HG03064 (cell line): ENCODE results near the gene UNC79.

Experiments
- ATAC-seq: cut with Tn5 transposase; IDR thresholded peaks from one replicate; pipeline ENCODE4 v1.9.1; 2021; ENCODE audit warnings: low read depth; ENCODE audit not compliant: unreplicated experiment

Gene UNC79

GRCh38 chr14:93703941-93704340, 273.2 kb downstream of the UNC79 start:
- ATAC-seq = no peak

DNA sequence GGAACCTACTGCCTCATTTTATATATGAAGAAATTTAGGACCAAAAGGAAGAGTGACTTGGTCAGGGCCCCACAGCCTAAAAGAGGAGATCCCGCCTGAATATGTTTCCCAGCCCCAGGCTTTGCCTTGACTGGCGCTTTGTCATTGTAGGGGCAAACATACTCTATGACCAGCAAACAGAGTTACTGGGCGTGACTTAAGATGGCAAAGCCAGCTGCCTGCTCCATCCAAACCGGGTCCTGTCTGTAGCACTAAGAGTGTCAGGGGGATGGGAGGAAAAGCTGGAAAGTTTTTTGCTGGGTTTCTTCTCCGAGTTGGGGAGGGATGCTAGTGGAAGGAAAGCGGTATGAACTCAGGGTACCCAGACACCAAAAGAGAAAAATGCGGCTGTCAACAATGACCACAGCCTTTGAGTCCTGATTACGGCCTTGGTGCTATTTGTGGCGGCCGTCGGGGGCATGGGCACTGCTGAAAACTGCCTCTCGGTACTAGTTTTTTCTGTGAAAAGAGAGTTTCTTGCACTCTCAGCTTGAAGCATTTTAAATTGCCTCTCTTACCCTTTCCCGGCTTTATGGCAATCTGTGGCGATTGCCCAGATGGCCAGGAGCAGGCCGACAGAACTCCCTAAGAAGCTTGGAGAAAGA, 274.9 kb downstream of the UNC79 start:
- no peak for ATAC-seq

GRCh38 chr14:93706360-93706955, 275.7 kb downstream of the UNC79 start:
- no peak for ATAC-seq

- no peak for ATAC-seq
These were observed 276.7 kb downstream of the UNC79 start for GRCh38 chr14:93707475-93707874.

DNA sequence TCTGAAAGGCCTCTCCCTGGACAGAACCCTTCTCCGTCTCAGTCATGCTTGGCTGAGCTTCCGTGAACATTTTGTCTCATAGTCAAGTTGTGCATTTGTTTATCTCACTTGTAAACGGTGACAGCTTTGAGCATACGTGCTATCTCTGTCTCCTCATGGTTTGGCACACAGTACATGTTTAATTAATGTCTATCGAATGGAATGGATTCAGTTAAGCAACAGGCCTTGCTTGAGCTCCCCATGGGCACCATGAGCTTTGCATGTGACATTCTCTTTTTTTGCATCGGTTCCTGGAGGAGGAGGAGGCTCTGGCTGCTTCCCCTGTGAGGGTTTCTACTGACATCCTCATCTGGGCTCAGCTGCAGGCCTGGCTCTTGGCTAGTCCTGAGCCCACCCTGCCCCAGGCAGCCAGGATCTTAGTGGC, 277.6 kb downstream of the UNC79 start:
- ATAC-seq = no peak

- ATAC-seq = no peak
These were observed 278.1 kb downstream of the UNC79 start for GRCh38 chr14:93708800-93709199.

DNA sequence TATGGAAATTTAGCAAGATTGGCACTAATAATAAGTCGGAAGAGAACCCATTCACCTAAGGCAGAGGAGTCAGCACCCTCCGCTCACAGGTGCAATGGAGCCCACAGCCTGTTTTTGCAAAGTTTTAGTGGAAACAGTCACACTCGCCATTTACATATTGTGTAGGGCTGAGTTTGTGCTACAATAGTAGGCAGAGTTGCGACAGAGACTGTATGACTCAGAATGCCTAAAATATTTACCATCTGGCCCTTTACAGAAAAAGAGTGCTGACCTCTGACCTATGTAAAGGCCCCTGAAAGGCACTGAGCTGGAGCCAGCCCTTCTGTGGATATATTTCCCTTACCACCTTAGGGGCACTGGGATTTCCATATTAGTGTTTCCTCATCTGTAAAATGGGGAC, 278.5 kb downstream of the UNC79 start:
- ATAC-seq = no peak

GRCh38 chr14:93712079-93712837, 281.5 kb downstream of the UNC79 start:
- no peak for ATAC-seq

DNA sequence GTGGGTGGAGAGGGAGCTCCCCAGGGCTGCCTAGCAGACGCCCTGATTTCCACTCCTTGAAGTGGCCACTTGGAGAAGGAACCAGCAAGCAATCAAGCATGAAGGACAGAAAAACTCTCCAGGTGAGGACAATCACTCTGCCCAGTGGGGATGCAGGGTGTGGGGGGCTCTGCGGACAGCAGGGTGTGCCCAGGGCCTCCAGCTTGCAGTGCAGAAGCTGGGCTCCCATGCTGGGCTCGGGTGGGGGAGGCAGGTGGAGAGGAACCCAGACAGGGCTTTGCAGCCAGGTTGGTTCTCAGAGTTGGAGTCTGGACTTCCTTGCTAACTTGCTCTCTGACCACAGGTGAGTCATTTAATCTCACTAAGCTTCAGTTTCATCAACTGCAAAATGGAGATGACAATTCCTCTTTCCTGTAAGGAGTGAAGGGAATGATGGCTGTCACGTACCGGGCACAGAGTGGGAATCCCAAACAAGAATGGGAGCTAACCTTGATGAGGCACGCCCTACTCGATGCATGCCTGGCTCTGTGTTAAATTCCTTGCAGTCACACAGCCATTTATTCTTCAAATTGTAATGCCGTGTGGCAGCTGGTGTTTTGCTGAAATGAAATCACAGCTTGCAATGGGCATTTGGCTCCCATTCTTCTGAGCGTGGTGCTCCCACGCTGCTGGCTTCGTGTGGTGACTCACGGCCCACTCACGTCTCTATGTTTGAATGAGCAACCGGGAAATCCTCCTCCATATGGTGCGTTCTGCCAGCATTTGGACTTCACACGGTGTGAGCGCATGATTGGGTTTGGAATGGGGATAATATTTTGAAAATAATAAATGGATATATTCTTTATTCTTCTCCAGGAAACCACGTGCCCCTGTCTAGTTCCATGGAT, 282.3 kb downstream of the UNC79 start:
- ATAC-seq = no peak

DNA sequence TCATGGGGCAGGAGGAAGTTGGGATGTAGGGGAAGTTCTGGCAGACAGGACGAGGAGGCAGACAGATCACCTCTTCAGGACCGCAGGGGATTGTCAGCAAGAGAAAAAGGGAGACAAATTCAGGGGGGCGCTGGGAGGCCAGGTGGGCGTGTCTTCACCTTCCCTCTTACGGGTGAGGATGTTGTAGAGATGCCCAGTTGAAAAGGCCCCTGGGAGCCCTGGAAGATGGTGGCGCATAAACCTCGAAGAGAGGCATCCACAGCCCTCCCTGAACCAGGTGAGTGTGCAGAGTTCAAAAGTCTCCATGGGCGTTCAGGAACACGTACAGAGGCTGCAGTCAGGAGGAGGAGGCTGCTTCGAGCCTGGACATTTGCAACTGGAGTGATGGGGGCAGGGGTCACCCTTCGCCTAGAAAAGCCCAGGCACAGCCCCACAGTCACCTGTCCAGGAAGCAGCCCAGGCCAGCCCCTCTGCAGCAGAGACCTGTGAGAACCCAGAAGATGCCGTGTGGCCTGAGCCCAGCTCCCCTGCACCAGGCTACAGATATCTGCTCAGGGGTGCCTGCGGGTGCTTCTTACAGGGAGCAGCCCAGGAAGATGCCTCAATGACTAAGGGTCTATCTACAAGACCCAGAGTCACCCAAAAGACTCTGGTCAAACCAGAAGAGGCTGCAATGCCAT, 283.1 kb downstream of the UNC79 start:
- no peak for ATAC-seq

DNA sequence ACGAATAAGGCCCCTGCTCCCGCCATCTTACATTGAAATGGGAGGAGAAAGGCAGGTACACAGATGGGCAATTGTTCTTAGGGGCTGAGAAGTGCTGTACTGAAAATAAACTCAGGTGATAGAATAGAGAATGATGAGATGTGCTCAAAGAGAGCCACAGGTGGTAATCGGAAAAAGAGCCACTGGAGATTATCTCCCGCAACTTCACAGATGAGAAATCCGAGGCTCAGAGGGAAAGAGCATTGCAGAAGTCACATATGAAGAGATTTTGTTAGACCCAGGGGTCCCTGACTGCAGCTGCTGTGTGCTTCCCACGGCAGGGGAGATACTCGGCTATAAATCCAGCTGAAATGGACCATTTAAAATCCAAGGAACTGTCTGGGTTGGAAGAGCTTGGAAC, 283.9 kb downstream of the UNC79 start:
- no peak for ATAC-seq

DNA sequence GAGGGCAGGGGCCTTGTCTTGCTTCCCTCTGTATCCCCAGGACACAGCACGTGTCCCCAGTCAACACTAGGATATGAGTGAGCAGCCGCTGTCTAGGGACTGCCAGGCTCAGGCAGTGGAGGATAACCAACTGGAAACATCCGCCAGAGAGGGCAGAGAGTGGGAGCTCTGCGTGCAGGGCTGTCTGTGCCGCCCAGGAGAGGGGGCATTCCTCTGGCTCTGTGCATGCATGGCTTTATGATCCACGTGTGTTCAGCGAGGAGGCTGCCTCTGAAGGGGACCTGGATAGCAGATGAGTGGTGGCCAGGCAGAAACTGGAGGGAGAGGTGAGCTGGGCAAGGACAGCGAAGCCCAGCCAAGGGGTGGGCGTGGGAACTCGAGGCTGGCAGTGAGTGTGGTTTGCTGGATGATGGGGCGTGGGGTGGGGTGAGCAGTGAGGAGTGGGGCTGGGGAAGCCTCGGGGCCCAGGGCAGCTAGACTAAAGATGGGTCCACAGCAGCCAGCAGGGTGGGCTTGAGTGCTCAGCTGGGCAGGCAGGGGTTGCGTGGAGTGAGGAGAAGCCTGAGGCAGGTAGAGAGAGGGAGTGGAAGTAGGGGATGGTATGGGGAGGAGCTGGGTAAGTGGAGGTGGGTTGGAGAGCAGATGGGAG, 284.7 kb downstream of the UNC79 start:
- no peak for ATAC-seq

- no peak for ATAC-seq
These were observed 285.4 kb downstream of the UNC79 start for GRCh38 chr14:93716002-93716745.

GRCh38 chr14:93716746-93717667, 286.3 kb downstream of the UNC79 start:
- no peak for ATAC-seq

DNA sequence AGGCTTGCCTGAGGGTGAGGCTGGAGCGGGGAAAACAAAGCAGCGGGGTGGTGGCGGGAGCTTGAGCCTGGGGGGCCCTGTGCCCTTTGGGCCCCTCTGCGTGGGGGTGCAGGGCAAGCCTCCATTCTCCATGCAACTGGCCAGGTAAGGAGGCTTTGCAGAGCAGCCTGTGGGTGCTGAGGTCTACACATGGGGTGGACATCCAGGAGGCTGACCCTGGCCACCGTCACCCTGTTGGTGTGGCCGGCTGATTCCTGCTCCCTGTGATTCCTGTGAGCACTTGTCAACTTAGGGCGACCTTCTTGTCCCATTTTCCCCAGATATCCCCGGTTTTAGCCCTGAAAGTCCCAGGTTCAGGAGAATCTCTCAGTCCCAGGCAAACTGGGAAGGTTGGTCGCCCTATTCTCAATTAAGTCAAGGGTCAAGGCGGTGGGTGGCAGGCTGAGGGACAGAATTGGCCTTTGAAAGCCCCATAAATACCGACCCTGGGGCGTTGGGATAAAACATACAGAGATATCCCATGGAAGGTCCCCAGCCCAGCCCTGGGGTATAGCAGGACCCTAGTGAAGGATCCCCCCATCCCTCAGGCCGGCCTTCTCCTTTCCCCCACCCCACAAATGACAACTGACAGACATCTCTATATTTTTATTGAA, 287.1 kb downstream of the UNC79 start:
- no peak for ATAC-seq

GRCh38 chr14:93719256-93719655, 288.5 kb downstream of the UNC79 start:
- no peak for ATAC-seq

GRCh38 chr14:93720076-93720815, 289.5 kb downstream of the UNC79 start:
- no peak for ATAC-seq
